Daoy (cell line): ENCODE measurements around the gene HMGN1. TPM values are rescaled to one million over a fixed set of nuclear protein-coding genes. Genes with fewer than 3 reads are reported as not detected.
"Not testable (repeated sequence)": the region's sequence is repeated elsewhere in the genome, so short reads cannot be mapped to it uniquely, and the experiment has no call there.

Experiments used
- DNase-seq: peaks from one replicate; pipeline ENCODE4 v3.0.0-alpha.2; 2015; ENCODE audit warnings: low read depth
- total RNA-seq: library from RNA; depleted of rRNA; stranded (reverse); fragments of >200 nt; shearing (Covaris generic); gene quantifications from 2 replicates; pipeline ENCODE4 v1.2.3, GENCODE V29; 2014; rRNA removed

Gene HMGN1
- total RNA-seq, result 583 and 735 TPM in 2 replicates

- peak; percentile 97 for DNase-seq
These were observed at the start of gene HMGN1 for GRCh38 chr21:39348355-39349210. Gene HMGN1, minus strand, starts transcription at chr21:39349088. Its CDS starts 171 bp downstream, at chr21:39348917.

GRCh38 chr21:39397646-39398385, 48.9 kb upstream of the HMGN1 start:
- DNase-seq, result no peak

- no peak for DNase-seq
These were observed 44.1 kb upstream of the HMGN1 start for GRCh38 chr21:39392981-39393380.

GRCh38 chr21:39390212-39390765, 41.4 kb upstream of the HMGN1 start:
- no peak for DNase-seq

- DNase-seq, result no peak
These were observed 39.9 kb upstream of the HMGN1 start for GRCh38 chr21:39388811-39389155.

GRCh38 chr21:39388038-39388810, 39.3 kb upstream of the HMGN1 start:
- DNase-seq, result peak; percentile 93

- peak; percentile 95 for DNase-seq
These were observed 38.7 kb upstream of the HMGN1 start for GRCh38 chr21:39387461-39388037.

GRCh38 chr21:39386899-39387298, 38.0 kb upstream of the HMGN1 start:
- no peak for DNase-seq

- DNase-seq, result peak; percentile 84
These were observed 37.3 kb upstream of the HMGN1 start for GRCh38 chr21:39386194-39386593.

- peak; percentile 87 for DNase-seq
These were observed 36.6 kb upstream of the HMGN1 start for GRCh38 chr21:39385299-39386145.

- DNase-seq, result peak; percentile 65
These were observed 35.9 kb upstream of the HMGN1 start for GRCh38 chr21:39384674-39385298.

- DNase-seq, result not testable (repeated sequence)
These were observed 33.2 kb upstream of the HMGN1 start for GRCh38 chr21:39382096-39382495.

- DNase-seq, result no peak
These were observed 32.1 kb upstream of the HMGN1 start for GRCh38 chr21:39381009-39381408.

GRCh38 chr21:39379986-39380891, 31.4 kb upstream of the HMGN1 start:
- DNase-seq, result peak; percentile 99

- DNase-seq, result peak; percentile 25
These were observed 28.7 kb upstream of the HMGN1 start for GRCh38 chr21:39377444-39378050.

- no peak for DNase-seq
These were observed 26.6 kb upstream of the HMGN1 start for GRCh38 chr21:39375446-39375845.

- DNase-seq, result no peak
These were observed 25.2 kb upstream of the HMGN1 start for GRCh38 chr21:39374046-39374445.

- DNase-seq, result peak; percentile 50
These were observed 24.7 kb upstream of the HMGN1 start for GRCh38 chr21:39373634-39374033.

- not testable (repeated sequence) for DNase-seq
These were observed 21.0 kb upstream of the HMGN1 start for GRCh38 chr21:39369896-39370288.
